Fibroblast of skin of right biceps (primary cell): Measurements from ENCODE around the gene PSME1.

Experiments used
- DNase-seq: peaks from one replicate; pipeline ENCODE4 v3.0.0-alpha.2; 2013

The PSME1 gene

DNA sequence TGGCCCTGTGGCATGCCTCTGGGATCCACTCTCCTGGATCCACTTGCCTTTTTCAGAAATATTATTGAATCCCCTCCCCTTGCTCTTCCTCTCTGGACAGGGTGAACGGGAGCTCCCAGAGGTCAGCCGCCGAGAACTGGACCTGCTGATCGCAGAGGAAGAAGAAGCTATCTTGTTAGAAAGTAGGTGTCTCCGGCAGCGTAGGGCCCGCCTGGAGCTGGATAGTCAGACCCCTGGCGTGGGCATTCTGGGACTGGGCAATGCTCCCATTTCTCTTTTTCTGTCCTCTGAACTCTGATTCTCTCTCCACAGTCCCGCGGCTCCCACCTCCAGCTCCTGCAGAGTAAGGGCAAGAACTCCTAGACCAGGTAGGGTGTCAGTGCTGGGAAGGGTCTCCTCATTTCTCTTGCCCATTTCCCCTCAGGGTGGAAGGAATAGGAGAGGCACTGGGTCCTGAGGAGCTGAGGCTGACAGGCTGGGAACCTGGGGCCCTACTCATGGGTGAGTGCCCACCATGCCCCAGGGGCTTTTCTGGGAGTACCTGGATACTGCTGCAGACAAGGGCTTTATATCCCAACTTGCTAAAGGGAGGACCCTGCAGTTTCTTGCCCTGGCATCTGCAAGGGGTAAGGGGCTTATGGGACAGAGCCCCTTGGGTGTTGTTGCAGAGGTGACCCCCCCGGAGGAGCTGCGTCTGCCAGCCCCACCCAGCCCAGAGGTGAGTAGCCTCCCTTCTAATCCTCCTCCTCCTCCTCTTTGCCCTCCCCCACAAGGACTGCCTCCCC is 41.2 kb downstream of the PSME1 start:
- DNase-seq: no peak

DNA sequence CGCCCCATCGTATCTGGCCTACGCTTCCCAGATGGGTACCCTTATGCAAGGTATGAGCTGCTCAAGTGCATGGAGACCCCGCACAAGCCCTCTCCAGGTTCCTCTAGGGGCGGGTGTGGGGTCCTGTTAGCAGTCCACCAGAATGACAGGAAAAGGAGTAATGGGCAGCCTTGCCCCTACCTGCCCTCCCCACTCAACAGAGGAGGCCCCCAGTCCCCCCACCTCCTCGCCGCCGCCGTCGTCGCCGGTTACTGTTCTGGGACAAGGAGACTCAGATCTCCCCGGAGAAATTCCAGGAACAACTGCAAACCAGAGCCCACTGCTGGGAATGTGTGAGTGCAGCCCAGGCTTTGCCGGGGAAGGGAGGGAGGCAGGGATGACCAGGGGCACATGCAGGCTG is 41.9 kb downstream of the PSME1 start:
- DNase-seq: no peak

DNA sequence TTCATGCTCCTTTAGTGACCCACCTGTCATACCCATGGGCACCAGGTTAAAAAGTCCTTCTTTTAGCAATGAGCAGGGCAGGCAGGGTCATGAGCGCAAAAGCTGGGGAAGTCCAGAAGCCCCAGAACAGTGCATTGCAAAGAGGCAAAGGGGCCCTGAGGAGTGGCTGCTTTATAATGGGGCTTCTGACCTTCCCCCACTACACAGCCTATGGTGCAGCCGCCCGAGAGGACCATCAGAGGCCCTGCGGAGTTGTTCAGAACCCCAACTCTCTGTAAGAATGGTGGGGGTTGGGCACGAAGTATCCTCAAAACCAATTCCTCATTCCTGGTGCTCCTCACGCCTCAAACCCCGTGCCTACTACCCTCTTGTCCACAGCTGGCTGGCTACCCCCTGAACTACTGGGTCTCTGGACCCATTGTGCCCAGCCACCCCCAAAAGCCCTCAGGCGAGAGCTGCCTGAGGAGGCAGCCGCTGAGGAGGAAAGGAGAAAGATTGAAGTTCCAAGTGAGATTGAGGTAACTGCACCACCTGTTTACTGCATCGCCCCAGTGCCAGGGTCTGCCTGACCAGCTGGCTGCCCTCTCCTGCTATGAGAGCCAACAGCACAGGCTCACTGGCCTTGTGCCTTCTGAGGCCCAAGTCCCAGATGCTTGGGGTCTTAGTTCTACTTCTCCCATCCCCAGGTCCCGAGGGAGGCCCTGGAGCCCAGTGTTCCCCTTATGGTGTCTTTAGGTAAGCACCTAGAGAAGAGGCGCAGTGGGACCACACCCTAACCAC is 42.6 kb downstream of the PSME1 start:
- no peak for DNase-seq

DNA sequence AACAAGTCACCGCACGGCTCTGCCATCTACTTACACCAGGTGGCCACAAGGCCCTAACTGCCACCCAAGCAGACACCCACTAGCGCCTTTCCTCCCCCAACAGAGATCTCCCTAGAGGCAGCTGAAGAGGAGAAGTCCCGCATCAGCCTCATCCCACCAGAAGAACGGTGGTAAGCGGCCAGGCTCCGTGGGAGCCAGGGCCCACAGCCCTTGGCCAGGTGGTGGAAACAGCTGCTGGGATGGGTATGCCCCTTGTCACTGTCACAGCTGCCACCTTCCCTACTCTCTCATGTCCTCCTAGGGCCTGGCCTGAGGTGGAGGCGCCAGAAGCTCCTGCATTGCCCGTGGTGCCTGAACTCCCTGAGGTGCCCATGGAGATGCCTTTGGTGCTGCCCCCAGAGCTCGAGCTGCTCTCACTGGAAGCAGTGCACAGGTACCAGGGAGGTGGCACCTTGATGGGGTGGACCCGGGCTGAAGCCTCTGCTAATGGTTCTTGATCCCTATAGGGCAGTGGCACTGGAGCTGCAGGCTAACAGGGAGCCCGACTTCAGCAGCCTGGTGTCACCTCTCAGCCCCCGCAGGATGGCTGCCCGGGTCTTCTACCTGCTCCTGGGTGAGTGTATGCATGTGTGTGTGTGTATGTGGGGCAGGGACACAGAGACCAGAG is 43.4 kb downstream of the PSME1 start:
- no peak for DNase-seq

DNA sequence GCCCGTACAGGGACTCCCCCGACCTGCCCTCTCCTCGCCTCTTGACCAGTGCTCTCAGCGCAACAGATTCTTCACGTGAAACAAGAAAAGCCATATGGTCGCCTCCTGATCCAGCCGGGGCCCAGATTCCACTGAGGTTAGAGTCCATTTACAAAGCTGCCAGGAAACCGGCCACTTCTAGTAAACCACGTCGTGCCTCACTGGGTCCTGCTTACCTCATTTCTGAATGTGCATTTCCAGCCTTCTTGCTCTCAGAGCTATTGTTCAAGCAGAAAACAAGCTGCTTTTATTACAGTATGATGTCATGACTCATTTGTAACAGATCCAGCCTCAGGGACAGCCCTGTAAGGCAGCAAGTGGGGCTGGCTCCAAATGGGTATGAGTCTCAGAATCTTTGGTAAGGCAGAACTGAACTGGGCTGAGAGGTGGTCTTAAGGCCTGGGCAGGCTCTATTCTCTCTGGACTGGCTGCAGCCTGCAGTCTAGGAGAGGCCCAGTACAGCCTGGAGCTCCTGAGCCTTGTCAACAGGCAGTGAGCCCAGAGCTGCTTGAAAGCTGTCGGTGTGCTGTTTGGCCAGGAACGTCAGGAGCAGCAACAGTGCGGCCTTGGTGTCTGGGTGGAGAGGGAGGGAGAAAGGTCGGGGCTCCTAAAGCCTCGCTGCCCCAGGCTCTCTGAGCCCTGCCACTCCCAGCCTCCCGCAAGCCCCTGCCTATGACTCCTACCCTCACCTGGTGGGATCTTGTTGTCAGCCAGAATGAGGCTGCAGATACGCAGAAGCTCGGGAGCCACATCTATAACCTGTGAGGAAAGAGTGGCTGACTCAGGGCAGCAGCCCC is 44.2 kb downstream of the PSME1 start:
- peak; percentile 53 for DNase-seq

DNA sequence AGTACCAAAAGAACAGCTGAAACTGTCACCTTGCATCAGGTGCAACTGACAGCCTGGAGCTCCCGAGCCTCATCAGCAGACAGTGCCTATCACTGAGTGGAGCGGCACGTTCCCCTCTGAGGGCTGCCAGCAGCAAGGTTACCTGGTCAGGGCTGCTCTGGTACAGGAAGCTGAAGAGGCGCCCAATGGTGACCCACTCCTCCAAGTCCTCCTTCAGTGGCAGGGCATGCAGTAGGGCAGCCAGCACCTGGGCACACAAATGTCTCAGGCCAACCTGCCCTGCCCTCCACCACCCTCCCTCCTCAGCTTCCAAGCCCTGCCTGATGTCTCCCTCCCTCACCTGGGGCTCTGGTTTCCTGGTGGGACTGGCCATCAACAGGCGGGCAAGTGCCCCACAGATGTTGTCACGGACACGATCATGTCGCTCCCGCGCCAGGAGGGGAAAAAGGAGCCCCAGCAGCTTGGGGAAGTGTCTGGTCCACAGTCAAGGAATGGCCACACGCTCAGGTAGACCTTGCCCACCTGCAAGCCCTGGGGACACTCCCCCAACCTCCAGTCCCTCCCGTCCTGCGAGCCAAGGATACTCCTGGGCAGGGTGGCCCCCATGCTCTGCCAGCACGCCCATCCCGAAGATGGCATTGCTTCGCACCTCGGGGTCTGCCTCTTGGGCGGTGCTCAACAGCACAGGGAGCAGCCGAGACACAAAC is 45.5 kb downstream of the PSME1 start:
- no peak for DNase-seq

DNA sequence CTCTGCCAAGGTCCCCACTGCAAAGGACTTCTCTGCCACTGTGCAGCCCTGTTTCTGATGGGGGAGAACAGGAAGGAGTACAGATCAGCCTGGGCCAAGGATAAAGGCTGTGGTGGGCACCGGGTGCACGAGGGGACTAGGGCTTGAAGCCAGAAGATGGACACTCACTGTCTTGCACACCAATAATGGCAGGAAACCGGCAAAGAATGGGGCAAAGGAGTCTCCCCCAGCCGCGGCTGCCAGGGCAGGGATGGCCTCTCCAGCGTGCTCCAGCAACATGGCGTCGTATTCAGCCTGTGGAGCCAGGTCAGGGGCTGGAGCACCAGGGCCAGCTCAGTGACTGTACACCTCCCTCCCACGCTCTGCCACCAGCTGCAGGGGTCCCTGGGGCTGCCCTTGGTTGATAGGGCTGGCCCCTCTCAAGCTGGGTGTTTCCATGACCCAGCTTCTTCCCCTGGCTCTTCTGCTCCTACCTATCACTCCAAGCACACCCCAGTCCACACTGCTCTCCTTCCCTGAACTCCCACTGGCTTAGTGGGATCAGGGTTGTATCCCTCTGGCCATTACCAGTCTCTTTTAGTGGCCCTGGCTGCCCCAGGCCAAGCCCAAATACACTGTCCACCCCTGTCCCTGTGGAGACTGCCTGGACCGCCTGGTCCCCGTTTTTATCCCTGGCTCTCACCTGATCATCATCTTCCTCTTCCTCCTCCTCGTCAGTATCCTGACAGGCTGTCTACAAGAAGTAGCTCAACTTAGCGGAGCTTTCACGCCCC is 46.3 kb downstream of the PSME1 start:
- no peak for DNase-seq

DNA sequence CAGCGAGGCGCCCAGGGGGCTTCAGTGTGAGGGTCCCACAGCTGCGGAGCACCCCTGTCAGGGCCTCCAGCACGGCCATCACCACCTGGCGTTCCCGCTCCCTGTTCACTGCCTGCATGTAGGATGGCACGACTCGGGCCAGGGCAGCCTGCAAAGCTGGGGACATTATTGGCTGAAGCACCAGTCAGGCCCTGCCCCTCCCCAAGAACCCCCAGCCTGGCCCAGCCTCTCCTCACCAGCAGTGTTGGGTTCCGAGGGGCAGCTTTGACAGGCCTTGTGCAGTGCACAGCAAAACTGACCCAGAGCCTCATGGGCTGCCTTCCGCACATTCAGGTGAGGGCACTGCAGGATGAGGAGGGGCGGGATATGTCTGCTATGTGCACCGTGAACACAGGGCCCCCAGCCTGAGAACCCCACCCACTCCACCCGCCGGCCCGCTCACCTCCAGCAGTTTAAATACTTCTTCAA is 47.1 kb downstream of the PSME1 start:
- DNase-seq: no peak

DNA sequence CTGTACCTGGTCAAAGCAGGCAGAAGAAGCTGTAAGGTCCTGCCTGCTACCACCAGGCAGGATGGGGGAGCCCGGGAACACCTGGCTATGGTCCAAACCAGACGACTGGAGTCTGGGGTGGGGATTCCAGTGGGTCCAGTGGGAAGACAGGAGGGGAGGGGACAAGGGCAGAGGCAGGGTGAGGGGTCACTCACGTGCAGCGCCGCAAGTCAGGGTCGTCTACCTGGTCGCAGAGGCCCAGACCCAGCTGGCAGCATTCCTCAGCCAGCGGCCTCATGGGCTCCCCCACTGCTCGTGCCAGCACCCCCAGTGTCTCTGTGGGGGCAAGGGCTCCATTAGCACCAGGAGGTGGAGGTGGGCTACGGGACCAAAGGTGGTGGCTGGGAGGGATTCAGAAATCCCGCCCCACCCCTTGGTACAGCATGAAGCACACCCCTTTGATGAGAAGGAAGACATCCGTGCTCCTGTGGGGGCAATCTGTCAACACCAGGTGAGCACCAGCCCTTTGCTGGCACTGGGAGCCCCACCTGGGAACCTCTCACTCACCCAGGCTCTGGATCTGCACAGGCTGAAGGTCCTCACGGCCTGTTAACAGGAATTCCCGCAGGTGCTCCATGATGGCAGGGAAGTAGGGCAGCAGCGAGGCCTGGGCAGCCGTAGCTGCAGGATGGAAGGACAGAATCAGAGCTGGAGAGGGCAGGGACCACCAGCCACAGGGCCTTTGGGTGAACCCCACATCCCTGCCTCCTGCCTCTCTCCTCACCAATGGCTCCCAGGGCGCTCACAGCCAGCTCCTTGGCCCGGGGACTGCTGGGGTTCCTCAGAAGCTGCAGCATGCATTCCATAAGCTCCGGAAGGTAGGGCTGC is 48.3 kb downstream of the PSME1 start:
- DNase-seq: no peak

DNA sequence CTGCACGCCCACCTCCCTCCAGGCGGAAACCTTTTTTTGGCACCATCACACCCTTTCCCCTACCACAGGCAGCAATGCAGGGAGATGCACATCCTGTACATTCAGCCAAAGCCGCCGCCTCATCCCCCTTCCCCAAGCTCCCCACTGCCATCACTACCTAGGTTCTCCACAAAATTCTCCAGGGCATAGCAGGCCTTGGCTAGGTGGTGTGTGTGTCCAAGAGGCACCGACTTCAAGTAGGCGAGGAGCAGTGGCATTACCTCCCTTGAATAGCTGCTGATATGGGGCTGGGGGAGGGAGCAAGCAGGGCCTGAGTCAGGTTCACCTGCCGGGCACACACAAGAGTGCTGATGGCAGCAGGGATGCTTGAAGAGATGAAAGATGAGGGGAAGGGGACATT is 49.0 kb downstream of the PSME1 start:
- no peak for DNase-seq

DNA sequence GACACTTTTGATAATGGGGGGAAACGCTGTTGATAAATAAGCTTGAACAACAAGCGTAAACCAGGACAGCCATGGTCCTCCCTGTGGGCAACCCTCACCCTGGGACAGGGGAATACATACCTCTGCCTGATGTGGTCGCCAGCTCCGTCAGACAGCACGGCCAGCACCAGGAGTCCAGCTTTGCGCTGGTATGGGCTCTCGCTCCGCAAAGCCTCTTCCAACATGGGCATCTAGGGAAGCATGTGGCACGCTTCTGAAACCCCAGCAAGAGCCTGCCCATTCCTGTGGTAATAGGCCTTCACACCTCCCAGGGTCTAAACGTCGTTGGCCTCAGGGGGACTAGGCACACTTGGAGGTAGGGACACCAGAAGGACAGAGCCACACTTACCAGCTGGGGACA is 49.7 kb downstream of the PSME1 start:
- no peak for DNase-seq

DNA sequence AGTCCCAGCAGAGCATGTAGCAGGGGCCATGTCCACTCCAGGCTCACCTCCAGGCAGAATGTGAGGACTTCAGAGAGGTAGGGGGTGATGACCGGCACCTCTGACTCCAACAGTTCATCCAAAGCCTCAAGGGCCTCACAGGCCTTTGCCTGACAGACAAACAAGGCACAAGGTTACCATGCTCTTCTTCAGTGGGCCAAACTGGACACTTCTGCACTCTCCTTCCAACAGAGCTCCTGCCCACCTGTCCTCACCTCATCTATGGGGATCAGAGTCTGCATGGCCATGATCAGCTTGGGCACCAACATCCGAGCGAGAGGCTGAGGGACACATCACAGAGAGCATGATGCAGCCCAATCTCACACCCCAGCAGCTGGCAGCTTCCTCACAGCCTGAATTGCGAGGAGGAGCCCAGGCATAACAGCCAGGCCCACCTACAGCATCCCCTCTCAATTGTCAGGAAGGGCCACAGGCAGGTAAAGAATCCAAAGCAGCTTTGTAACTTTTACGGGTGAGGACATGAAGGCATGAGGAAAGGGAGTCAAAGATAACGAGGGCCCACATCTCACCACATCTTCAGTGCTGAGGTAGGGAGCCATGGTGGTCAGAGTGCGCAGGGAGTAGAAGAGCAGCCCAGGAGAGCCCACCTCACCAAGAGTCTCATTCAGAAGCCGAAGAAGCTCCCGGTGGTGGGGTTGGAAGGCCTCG is 51.0 kb downstream of the PSME1 start:
- DNase-seq: no peak

DNA sequence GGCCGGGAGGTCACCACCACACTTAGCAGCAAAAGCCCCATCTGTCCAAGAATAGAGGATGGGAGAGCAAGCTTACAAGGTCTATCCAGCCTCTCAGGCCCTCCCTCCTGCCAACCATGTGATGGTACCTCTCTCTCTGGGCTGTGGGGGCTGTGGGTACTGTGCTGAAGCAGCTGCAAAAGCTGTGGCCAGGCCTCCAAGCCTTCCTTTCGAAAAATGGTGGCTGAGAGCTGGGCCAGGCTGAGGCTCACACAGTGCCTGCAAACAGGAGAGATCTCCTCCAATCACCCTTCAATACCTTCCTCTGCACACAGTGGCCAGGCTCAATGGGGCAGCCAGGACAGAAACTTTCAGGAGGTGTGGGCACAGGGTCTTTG is 51.5 kb downstream of the PSME1 start:
- no peak for DNase-seq
